Caco-2 (cell line): ENCODE results near the gene RNASET2. TPM values are rescaled to one million over a fixed set of nuclear protein-coding genes. Genes with fewer than 3 reads are reported as not detected.
A peak's percentile ranks its signal among the peaks of the same experiment; 100 is the strongest.

Source experiments
- Bru-seq: library from RNA; stranded (reverse); fragments of 400-500 nt; gene quantifications from one replicate; lab custom pipeline; 2021; lab: Mats Ljungman, UMichigan
- BruChase-seq, 2 experiments: library from RNA; stranded (reverse); fragments of 400-500 nt; gene quantifications; one replicate each; lab custom pipeline; 2021; lab: Mats Ljungman, UMichigan
- BruUV-seq: library from RNA; stranded (reverse); fragments of 400-500 nt; replicated peaks from 2 replicates; lab custom pipeline; 2021; lab: Mats Ljungman, UMichigan
- CTCF ChIA-PET: fragments of 300-600 bp; sonication (Branson Sonifier 250); formaldehyde crosslinking; loops from one replicate; lab custom pipeline; 2022; ENCODE audit warnings: antibody characterized with exemption; lab: Charles Lee
- POLR2A ChIA-PET: fragments of 300-600 bp; sonication (Branson Sonifier 250); formaldehyde crosslinking; loops from one replicate; lab custom pipeline; 2022; ENCODE audit warnings: antibody characterized with exemption; lab: Charles Lee
- DNase-seq, 2 experiments: peaks; one replicate each; pipeline versions ENCODE4 v3.0.0 to v3.0.0-alpha.2; 2020 to 2022
- H3K27me3 ChIP-seq: replicated peaks from 2 replicates; pipeline ENCODE4 v1.6.0; 2011; ENCODE audit warnings: low read length; ENCODE audit not compliant: control insufficient read depth, insufficient read depth
- H3K36me3 ChIP-seq: 2 replicates; pipeline ENCODE4 v1.5.1; 2011; ENCODE audit warnings: low read length; ENCODE audit not compliant: control insufficient read depth, insufficient read depth
- H3K4me1 ChIP-seq: fragments of 250-450 bp; sonication (Bioruptor Pico); 2 replicates; pipeline ENCODE4 v1.5.1; 2020; ENCODE audit warnings: mild to moderate bottlenecking
- H3K4me3 ChIP-seq: 2 replicates; pipeline ENCODE4 v1.5.1; 2011; ENCODE audit warnings: low read depth, mild to moderate bottlenecking, control low read depth, low read length
- H3K9me3 ChIP-seq: fragments of 250-450 bp; sonication (Bioruptor Pico); 2 replicates; pipeline ENCODE4 v1.5.1; 2020; ENCODE audit warnings: mild to moderate bottlenecking, moderate library complexity
- H3K27ac Mint-ChIP-seq: one replicate; pipeline ENCODE4 v1.8.0; 2022; ENCODE audit warnings: mixed read lengths; ENCODE audit not compliant: unreplicated experiment
- H3K27me3 Mint-ChIP-seq: one replicate; pipeline ENCODE4 v1.8.0; 2022; ENCODE audit warnings: mixed read lengths; ENCODE audit not compliant: insufficient read depth, unreplicated experiment
- H3K36me3 Mint-ChIP-seq: one replicate; pipeline ENCODE4 v1.8.0; 2022; ENCODE audit warnings: mild to moderate bottlenecking, mixed read lengths; ENCODE audit not compliant: insufficient read depth, unreplicated experiment
- H3K4me1 Mint-ChIP-seq: one replicate; pipeline ENCODE4 v1.8.0; 2022; ENCODE audit warnings: low read depth, mixed read lengths; ENCODE audit not compliant: unreplicated experiment
- H3K4me3 Mint-ChIP-seq: one replicate; pipeline ENCODE4 v1.8.0; 2022; ENCODE audit warnings: mild to moderate bottlenecking, moderate library complexity, mixed read lengths; ENCODE audit not compliant: unreplicated experiment
- H3K9me3 Mint-ChIP-seq: one replicate; pipeline ENCODE4 v1.8.0; 2022; ENCODE audit warnings: mixed read lengths; ENCODE audit not compliant: unreplicated experiment
- intact Hi-C: fragments of 100-400 bp; cut with micrococcal nuclease; formaldehyde crosslinking; loops from one replicate; pipeline ENCODE4 v1.10.0; 2022; ENCODE audit not compliant: unreplicated experiment
- long read RNA-seq: library from polyadenylated mRNA; stranded (forward); transcript quantifications from one replicate; pipeline ENCODE4 v2.0.0, GENCODE V29; 2022
- total RNA-seq: library from RNA; stranded (reverse); gene quantifications from 2 replicates; pipeline ENCODE4 v1.2.3, GENCODE V29; 2022
- TF ChIP-seq, protein P1 (sequence below), 2 experiments: fragments of 200-600 bp in 1 of 2; IDR thresholded peaks; 1 replicate in 1 of 2; 2 replicates in 1 of 2; pipeline versions ENCODE4 v1.5.1 to v1.8.0; 2011 to 2022; ENCODE audit warnings: antibody characterized with exemption in 1 of 2, control low read depth in 1 of 2, inconsistent platforms in 1 of 2, low read depth in 1 of 2, low read length in 1 of 2, mild to moderate bottlenecking in 1 of 2, moderate library complexity in 1 of 2; ENCODE audit not compliant: insufficient read depth in 1 of 2, severe bottlenecking in 1 of 2, unreplicated experiment in 1 of 2

The RNASET2 gene, protein sequence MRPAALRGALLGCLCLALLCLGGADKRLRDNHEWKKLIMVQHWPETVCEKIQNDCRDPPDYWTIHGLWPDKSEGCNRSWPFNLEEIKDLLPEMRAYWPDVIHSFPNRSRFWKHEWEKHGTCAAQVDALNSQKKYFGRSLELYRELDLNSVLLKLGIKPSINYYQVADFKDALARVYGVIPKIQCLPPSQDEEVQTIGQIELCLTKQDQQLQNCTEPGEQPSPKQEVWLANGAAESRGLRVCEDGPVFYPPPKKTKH
- total RNA-seq (45.5 and 59.1 TPM in 2 replicates), Bru-seq, nascent RNA (percentile 66 among the genes with signal in this experiment), BruChase-seq, experiment 1, labeled RNA remaining after a 2-hour chase (percentile 78 among the genes with signal in this experiment), BruChase-seq, experiment 2, labeled RNA remaining after a 6-hour chase (percentile 87 among the genes with signal in this experiment)
- long read RNA-seq, transcript RNASET2-210 (9 exons, 1,375 nt) = major isoform, 102 of 122 reads
- long read RNA-seq, partial matches to known transcripts = 1 of 122 reads
- long read RNA-seq, other reads (novel, unspliced or antisense) = 17 of 122 reads

DNA sequence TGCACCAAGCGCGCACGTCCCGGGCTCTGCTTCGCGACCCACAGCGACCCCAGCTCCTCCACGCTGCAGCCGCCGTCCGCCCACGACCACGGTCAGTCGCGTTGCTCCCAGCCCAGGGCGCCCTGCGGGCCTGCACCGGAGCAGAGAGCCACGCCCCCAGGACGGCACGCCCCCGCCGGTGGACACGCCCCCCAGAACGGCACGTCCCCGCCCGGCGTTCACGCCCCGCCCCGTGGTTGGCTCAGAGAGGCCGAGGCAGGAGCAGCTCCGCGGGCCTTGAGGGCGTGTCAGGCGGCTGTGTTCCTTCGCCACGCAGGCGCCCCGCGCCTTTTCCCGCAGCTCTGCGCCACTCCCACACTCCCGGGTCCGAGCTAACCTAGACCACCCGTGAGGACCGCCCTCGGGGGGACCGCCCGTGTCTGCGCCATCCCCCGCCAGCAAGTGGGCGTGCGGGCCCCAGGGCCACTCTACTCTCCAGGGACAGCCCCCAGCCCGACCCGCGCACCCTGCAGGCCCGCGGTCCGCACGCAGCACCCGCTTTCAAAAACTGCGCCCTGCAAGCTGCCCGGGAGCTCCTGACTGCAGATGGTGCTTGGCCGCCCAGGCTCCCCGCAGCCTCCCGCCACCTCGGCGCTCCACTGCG, at the start of gene RNASET2:
Gene RNASET2, minus strand, starts transcription at position 107 of the 643 bp plus-strand sequence. CDS start 368 bp downstream, outside the sequence.
- H3K27ac Mint-ChIP-seq = peak within 1 kb of the TSS; percentile 53

DNA sequence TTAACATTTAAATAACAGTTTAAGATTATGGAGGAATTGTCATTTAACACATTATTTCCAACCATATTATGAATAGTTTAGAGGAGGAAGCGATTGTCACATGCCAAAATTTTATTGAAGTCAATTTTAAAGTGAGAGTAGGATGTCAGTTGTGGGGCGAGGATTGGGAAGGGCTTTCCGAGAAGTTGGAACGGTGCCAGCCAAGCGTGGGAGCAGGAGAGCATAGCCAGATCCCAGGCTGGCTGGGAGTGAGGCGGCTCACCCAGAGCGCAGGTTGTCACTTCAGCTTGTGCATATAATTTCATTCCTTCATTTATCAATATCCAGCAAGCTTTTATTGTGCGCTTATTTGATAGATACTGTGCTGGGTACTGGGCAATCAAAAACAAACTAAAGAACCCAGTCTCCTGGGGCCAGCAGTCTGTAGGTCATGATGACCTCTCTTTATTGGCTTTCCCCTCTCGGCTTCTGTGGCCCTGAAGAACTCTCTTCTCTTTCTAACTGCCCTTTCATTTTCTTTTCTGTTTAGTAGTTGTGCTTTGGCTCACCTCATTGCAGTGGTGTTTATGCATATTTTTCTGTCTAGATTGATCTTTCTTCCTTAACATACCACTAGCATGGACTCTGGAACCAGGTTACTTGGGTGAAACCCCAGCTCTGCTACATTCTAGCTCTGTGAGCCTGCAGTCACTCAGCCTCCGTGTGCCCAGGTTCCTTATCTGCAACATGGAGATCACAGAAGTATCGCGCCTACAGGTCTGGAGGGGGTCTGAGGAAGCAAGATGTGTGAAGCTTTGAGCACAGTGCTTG, 49.2 kb upstream of the RNASET2 start:
- no TSS peak for BruUV-seq
- no peak overlapping the region for H3K4me3 Mint-ChIP-seq
- POLR2A ChIA-PET = no interaction called here
- Histone ChIP-seq H3K36me3 (peaks cover 2% of the 10 kb centered on the region; the same call in 1 of the 2 replicates), H3K9me3 (no peaks in the 10 kb centered on the region), H3K4me1 (peaks cover 12% of the 10 kb centered on the region), H3K4me3 (no peak overlapping the region), H3K27me3 (no peaks in the 10 kb centered on the region)
- TF ChIP-seq, protein P1, sequence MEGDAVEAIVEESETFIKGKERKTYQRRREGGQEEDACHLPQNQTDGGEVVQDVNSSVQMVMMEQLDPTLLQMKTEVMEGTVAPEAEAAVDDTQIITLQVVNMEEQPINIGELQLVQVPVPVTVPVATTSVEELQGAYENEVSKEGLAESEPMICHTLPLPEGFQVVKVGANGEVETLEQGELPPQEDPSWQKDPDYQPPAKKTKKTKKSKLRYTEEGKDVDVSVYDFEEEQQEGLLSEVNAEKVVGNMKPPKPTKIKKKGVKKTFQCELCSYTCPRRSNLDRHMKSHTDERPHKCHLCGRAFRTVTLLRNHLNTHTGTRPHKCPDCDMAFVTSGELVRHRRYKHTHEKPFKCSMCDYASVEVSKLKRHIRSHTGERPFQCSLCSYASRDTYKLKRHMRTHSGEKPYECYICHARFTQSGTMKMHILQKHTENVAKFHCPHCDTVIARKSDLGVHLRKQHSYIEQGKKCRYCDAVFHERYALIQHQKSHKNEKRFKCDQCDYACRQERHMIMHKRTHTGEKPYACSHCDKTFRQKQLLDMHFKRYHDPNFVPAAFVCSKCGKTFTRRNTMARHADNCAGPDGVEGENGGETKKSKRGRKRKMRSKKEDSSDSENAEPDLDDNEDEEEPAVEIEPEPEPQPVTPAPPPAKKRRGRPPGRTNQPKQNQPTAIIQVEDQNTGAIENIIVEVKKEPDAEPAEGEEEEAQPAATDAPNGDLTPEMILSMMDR (IDR thresholded peaks at IDR 0.05; ENCODE audit: insufficient read depth in 1 of 2, low read depth in 1 of 2, low read length in 1 of 2, severe bottlenecking in 1 of 2, unreplicated experiment in 1 of 2) = no peak
- peaks cover 48% of the 10 kb centered on the region for H3K36me3 Mint-ChIP-seq
- H3K27ac Mint-ChIP-seq = no peak overlapping the region
- H3K9me3 Mint-ChIP-seq = no peaks in the 10 kb centered on the region
- DNase-seq = no peak
- no peaks in the 10 kb centered on the region for H3K27me3 Mint-ChIP-seq
- CTCF ChIA-PET = interaction anchor here (1.2 kb wide), 1 partner anchor 136 kb away, joined by 3 read pairs; no protein-coding TSS in a partner anchor
- intact Hi-C loops = no loop called here
- peaks cover 21% of the 10 kb centered on the region for H3K4me1 Mint-ChIP-seq

More for the DNA sequence above, at the start of gene RNASET2:
- ChIA-PET POLR2A (interaction anchor here (0.6 kb wide), 1 partner anchor 246 kb away, joined by 6 read pairs; no protein-coding TSS in a partner anchor), CTCF (interaction anchor here (0.6 to 1.2 kb wide), 5 partner anchors 28 to 182 kb away, joined by 3 to 14 read pairs (median 6); partner anchors contain the start of gene CEP43)
- no peaks in the 10 kb centered on the region for H3K9me3 ChIP-seq
- peak; percentile 94 to 98 for DNase-seq
- H3K27me3 ChIP-seq = no peaks in the 10 kb centered on the region
- Mint-ChIP-seq H3K36me3 (peaks cover 22% of the 10 kb centered on the region), H3K9me3 (no peaks in the 10 kb centered on the region), H3K4me1 (peaks cover 18% of the 10 kb centered on the region), H3K27me3 (no peaks in the 10 kb centered on the region), H3K4me3 (peak within 1 kb of the TSS; percentile 73)
- H3K36me3 ChIP-seq = no peaks in the 10 kb centered on the region
- no TSS peak for BruUV-seq
- TF ChIP-seq, protein P1 (IDR thresholded peaks at IDR 0.05; ENCODE audit: insufficient read depth in 1 of 2, low read depth in 1 of 2, low read length in 1 of 2, severe bottlenecking in 1 of 2, unreplicated experiment in 1 of 2) = no peak
- peaks cover 22% of the 10 kb centered on the region for H3K4me1 ChIP-seq
- intact Hi-C loops = loop anchor here (1.0 to 5.0 kb wide), 3 partner anchors 32 to 94 kb away; no protein-coding TSS in a partner anchor
- peak within 1 kb of the TSS; percentile 93 for H3K4me3 ChIP-seq
